Suppressor macrophage treated with lipopolysaccharide for 4 hours (primary cell): ENCODE data around the gene SLCO2A1.
"Not testable (repeated sequence)": the region's sequence is repeated elsewhere in the genome, so short reads cannot be mapped to it uniquely, and the experiment has no call there.

Experiments
- DNase-seq: peaks from one replicate; pipeline ENCODE4 v3.0.0-alpha.2; 2020

SLCO2A1 gene

DNA sequence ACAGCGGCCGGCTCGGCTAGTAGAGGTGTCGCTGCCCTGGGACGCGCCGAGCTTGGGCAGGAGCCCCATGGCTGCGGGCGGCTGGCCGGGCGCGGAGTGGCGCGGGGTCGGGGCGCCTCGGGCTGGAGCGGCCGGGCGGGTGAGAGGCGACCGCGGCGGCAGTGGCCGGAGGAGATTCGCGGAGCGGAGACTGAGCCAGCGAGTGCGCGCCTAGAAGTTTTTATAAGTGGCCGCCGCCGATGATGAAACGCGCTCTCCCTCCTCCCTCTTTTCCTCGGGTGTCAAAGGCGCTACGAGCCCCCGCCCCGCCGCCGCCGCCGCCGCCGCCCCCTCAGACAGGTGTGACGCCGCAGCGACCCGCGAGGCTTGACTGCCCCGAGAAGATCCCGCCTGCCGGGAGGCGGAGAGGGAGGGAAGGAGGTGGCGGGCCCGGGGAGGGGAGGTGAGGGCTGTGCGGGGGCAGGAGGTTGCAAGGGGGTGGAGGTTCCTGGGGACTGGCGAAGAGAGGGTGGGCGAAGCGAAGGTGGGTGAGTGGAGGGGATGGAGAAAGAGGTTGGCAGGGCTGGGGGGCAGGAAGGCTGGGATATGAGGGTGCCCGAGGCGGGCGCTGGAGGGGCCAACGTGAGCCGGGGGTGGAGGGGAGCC lies at the start of gene SLCO2A1:
TSS of gene SLCO2A1 (minus strand) at position 192 of the 645 bp plus-strand sequence. CDS start at position 69, 123 bp downstream.
- no peak for DNase-seq

DNA sequence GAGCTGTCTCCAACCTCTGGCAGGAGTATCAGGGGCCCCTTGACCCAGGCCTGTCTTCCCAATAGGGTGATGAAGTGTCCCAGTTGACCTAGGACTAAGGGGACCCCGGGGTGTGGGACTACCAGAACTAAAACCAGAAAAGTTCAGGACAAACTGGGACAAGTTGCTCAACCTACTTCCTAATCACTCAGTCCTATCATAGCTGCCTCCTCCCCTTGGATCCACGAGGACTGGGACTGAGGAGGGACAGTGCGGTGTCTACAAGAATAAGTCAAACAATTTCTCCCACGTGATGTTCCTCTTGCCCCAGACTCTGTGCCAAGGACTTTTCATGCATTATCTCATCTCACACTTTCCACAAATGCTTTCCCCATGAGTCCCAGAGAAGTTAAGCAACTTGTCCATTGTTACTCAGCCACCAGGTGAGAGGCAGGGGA lies 49.4 kb upstream of the SLCO2A1 start:
- no peak for DNase-seq

DNA sequence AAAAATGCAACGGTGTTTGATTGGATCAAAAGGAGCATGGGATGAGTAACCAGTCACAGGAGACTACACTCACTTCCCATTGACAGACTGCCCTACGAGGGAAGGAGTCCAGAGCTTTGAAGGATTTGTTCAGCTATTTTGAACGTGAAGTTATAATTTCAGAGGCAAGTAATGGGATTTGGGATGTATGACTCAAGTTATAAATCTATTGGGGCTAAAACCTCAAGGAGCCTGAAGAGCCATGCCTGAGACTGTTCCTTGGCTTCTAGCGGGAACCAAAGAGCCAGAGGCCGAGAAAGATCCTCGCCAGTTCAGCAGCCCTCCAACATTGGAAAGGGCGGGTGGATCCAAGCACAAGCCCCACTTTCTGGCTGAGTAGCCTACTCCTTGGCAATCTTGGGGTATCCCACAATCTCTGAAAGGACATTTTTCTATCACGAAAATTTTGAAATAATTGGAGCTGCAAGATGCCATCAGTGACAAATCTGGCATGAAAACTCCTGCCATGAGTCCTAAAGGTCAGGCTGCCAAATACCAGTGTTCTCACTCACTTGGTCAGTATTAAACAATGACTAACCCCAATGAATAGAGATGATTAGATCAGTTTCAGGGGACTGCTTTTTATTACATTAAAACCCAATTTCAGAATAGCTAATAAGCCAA lies 48.6 kb upstream of the SLCO2A1 start:
- no peak for DNase-seq

DNA sequence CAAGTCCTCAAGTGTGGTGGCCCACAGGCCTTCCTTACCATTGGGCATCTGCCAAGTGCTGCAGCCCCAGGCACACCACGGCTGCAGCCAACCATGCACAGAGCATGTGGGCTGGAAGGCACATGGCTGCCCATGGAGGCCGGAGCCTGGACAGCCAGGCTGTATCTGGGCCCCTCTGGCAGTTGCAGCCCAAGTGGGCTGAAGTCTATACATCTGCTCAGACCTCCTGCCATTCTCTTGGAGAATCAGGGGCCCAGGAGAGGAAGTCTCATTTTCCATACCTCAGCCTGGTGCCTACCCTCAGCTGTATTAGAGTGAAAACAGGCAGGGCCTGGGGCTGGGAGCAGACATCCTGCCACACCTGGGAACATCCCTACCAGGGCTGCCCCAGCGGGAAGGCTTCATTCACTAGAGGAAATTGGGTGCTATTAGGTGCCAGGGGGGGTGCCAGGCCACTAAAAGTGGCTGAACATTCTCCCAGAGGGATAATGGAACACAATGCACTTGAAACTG lies 48.0 kb upstream of the SLCO2A1 start:
- no peak for DNase-seq

DNA sequence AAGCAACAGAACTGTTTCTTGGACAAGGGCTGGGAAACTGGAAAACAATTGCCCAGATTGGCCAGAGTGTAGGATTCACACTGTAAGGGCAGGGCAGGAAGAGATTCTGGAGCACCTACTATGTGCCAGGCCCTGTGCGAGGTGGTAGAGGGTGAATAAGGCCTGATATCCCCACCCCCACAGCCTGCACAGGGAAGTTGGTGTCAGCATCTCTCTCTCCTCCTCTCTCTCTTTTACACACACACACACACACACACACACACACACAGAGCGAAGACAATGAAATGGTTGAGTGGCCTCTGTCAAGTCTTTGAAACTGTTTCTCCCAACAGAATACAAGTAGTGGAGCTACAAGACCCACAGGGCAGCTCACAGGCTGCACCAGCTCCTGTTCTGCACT lies 47.1 kb upstream of the SLCO2A1 start:
- DNase-seq = no peak

DNA sequence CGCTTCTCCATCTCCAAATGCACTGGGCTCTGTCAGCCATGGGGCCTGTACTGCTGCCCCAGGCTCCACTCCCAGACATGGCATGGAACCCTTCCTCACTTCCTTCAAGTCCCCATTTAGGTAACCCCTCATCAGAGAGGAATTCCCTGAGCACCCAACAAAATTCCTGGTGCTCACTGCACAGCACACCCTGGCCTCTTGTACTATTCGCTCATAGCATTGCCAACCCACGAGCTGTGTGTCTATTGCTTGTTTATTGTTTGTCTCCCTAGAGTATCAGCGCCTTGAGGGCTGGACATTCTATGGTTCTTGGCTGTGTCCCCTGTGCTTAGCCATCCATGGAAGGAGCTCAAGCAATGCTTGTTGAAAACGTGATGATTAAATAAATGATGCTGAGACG lies 46.1 kb upstream of the SLCO2A1 start:
- DNase-seq = no peak

DNA sequence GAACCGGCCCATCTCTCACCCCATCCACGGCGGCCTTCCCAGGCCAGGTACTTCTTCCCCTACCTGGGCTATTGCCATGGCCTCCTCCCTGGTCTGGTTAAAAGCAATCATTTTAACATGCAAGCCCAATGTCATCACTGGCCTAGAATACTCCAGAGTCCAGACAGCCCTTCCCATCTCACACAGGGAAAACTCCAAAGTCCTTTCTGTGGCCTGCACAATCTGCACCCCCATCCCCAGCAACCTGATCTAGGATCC lies 45.8 kb upstream of the SLCO2A1 start:
- DNase-seq = no peak

DNA sequence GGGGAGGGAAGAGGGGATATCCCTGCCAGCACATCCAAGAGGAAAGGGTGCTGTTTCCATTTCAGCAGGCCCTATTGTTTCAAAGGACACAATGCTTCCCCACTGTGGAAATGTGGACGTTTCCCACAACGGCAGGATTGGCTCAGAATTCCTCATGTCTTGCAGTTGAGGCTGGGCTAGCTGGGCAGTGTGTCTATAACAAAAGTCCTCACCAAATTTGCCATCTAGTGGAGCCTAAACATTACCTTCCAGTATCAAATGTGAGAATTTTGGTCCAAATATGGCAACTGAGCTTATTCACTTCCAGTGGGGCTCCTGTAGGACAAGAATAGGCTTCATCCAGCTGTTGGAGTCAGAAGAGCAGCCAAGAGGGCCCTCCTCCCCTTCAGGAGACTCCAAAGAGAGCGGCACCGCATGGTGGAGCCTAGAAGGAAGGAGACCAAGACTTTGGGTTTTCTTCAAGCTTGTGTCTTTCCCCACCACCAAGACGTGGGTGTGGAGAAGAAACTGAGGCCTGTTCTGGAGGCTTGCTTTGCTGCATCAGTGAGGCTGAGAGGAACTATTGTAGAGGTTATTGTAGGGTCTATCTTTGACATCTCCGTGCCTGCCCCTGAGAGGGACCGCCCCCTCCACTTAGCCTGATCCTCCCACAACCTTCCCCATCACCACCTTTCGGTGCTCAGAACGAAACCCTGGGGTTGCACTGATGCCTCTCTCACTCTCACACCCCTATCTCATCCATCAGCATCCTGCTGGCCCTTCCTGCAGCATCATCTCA lies 45.3 kb upstream of the SLCO2A1 start:
- DNase-seq = no peak

DNA sequence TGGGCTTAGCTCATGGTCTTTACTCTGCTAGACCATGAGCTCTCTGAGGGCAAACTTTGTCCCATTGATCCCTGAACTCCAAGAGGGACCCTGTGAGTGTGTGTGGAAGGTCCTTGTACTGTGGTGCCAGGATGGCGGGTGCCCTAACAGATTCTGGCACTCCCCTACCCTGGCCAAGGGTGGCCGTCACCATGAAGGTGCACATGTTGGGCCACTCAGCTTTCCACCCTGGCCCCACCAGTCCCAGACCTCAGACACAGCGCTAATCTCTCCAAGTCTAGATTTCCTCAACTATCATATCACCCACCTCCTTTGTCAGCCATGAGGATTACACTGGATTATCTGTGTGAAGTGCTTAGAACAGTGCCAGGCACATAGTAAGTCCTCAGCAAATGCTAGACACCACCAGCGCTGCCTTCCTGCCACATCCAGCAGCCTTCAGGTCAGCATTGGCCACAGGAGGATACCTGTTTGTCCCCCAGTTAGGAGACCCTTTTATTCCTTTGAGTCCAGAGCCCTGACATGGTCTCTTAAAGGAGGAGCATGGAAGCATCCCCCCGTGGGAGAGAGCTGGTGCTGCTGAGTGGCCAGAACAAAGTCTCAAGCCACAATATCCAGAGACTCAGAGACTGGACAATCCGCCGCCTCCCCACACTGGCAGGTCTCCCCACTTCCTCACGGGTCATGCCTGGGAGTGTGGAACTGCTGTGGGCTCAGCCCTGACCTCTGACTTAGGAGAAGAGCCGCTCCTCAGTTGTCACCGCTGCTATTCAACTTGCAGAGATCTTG lies 44.5 kb upstream of the SLCO2A1 start:
- DNase-seq = no peak

DNA sequence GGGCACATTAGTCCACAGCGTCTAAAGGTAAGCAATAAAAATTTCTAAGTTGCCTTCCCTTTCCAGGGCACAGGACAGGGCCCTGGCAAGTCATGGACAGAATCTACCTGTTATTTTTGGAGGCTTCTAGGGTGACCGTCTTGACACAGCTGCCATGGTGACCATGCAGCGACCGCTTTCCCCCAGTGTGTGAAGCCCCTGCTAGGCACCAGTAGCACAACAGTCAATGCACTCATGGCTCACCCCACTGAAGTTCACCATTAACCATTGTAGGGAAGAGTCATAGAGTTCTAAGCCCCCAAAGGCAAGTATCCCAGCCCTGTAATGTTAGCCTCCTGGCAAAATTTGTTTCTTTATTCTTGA lies 43.8 kb upstream of the SLCO2A1 start:
- no peak for DNase-seq

DNA sequence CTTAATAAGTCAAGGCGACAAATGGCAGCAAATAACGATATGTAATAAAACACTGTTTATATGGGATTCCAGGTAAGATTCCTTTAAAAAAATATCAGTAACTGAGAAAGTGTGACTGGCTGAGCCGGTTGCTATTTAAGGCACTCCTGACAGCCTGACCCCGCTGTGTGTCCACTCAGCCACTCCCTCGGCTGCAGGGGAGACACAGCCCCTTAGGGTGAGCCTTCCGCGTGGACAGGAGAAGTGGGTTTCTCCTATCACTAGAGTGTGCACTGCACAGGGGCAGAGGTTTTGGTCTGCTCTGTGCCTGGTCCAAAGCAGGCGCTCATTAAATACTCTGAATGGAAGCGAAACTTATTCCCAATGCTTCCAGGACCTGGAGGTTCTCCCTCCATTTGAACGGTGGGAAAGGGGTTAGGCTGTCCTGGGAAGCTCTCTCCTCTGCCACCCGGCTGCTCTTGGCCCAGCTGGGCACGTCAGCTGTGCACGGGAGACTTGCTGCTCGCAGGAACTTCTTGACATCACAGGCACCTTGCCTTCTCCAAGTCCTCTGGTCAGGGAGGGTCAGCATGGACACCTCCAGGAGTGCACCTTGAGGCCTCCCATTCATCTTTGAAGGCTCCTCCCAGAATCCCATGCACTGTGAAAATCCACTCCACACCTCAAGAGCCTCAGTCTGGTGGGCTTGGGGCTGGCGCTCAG lies 43.3 kb upstream of the SLCO2A1 start:
- DNase-seq = no peak

DNA sequence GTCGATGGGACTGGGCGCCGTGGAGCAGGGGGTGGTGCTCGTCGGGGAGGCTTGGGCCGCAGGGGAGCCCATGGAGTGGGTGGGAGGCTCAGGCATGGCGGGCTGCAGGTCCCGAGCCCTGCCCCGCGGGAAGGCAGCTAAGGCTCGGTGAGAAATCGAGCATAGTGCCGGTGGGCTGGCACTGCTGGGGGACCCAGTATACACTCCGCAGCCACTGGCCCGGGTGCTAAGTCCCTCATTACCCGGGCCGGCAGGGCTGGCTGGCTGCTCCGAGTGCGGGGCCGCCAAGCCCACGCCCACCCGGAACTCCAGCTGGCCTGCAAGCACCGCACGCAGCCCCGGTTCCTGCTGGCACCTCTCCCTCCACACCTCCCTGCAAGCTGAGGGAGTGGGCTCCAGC lies 40.6 kb upstream of the SLCO2A1 start:
- not testable (repeated sequence) for DNase-seq

DNA sequence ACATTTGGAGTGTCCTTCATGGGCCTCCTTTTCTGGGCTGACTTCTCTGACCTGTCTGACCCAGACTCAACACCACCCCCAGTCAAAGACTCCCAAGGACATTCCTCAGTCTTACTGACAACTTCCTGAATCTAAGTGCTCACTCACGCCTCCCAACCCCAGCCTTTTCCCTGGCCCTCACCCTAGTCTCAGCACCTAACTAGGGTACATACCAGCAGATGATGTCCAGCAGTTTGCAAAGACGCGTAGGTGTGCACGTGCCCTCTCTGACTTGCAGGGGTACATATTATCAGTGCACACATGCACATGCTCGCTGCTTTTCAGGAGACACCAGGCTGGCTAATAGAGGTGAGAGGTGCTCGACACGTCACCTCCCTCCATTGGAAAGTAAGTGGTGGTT lies 38.7 kb upstream of the SLCO2A1 start:
- no peak for DNase-seq

DNA sequence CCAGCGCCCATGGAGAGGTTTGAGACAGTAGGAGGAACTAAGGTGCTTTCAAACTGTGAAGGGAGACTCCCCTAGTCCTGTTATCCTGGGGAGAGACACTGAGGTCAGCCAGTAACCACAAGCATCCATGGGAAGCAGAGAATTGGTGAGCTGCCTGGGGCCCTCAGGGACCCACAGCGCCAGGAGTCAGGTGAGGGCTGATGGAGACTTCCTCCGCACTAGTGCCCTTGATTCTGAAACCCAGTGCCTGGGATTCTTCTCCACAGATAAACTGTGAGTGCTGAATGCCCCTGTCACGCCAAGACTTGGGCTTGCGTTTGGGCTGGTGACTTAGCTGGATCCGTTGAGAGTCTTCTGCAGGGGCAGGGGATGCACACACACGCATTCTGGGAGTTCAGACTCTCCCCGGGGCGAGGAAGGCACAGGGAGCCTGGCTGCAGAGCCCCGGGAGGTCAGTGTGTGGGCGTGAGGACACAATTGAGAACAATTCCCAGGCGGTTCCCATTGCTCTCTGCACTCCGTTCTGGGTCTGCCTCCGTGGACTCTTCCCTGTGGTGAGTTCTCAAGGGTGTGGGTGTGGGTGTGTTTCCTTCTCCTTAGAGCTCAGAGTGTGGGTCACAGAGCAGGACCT lies 37.9 kb upstream of the SLCO2A1 start:
- no peak for DNase-seq

DNA sequence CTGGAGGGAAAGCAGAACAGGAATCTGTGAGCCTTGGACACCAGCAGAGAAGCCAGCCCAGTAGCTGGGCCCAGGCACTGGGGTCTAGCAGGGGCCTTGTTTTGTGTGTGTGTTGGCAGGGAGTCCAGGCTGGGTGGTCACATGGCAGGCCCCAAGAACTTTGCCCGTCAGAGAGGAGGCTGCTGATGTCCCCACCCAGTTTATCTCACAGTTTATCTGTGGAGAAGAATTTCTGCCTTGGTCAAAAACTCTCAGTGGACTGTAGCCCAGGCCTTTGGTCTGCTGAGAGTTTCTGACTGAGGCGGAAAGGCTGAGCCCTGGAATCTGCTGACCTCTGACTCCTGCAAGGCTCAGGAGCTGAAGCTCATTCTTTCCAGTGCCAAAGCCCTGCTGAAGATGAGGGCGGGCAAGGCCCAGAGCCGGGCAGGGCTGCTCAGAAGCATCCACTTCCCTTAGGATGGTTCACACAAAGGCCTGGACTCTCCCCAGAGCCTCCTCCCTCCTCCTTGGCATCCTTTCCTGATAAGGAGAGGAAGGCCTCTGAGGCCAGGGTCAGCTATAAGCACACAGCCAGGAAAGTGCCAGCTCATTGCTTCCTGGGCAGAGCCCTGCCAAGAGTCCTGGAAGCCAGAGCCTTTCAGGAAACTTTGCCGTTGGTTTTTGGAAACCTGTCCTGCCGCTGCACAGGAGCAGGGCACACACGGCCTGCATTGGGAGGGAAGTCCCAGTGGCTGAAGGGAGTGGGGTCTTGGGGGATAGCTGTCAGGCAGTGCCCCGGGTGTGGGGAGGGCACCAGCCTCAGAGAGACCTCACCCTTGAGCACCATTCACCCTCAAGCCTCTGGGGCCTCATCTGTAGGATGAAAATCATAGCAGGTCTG lies 37.2 kb upstream of the SLCO2A1 start:
- no peak for DNase-seq

DNA sequence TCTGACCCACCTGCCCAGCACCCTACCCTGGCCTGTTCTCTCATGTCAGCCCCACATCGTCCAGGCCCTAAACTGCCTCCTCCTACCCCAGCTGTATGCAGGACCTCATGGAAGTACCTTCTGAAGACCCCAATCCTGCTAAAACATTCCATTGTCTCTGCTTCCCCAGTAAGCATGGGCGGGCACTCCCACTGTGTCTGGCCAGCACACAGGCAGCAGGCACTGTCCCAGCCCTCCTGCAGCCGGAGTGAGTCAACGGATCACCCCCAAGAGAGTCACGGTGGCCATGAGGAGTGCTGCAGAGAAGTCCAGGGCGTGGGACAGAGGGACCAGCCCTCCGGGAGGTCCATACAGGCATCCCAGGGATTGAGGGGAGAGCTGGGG lies 36.4 kb upstream of the SLCO2A1 start:
- no peak for DNase-seq

DNA sequence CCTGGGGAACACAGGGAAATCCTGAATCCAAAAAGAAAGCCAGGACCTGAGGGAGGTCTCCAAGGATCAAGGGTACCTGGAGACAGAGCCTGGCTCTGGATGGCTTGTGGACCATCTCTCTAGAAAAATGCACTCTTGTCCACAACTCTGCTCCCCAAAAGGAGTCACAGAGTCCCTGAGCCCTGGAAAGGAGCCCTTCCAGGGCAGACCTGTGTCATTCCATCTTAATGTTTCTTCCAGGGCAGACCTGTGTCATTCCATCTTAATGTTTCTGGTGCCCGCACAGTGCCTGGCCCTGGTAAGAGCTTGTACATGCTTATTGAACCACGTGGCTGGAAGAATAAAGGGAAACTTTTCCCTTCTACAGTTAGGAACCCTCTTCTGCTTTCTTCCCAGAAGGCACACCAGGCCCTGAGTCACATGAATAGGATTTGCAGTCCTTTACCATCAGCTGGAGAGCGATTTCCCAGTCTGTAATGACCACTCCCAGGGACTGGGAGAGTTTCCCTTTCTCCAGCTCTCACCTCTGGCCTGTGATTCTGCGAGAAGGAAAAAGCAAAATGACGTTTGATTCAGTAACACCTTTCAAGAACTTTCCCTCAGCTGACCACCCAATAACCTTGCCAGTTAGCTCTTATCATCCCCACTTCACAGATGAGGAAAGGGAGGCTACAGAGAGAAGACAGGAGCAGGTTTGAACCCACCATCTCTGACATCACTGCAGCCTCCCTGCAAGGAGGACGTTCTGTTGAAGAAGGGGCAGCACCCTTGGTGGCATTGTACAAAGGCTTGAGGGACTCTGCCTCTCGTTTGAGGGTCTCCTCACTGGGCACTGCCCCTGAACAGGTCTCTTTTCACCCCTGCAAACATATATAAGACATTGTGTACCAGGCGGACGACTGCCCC lies 35.8 kb upstream of the SLCO2A1 start:
- DNase-seq = no peak

DNA sequence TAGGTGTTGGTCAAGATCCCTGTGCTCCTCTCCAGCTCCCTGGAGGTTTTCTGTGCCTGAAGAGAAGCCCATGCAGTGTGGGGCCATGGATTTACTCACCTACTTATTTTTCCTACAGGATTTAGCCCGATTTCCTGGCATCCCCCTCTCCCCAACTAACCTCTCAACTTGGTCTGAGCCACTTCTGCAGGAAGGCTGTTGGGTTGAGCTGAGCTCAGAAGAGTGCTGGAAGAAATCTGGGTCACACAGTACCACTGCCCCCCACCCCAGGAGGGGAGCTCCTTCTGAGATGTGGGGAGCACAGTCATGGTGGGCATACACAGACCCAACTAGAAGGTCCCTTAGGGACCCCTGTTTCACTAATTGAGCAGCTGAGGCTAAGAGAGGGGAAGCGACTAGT lies 34.4 kb upstream of the SLCO2A1 start:
- DNase-seq = no peak

DNA sequence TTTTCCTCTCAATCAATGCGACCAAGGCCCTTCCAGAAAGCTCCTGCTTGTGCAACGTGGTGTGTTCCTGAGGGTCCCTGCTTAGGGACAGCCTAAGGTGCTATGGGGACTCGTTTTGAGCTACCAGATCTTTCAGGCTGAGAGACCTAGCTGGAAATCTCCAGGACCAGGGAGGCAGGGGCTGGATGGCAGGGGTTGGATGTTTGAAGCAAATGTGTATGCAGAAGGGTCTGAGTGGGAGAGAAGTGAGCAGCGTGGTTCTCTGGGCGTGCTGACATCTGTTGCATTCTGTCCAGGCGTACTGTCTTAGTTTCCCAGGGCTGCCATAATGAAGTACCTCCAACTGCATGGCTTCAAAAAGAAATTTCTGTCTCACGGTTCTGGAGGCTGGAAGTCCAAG lies 31.7 kb upstream of the SLCO2A1 start:
- DNase-seq = no peak
